ENCODE measurements around the gene TNS3. TPM values are rescaled to one million over a fixed set of nuclear protein-coding genes. Genes with fewer than 3 reads are reported as not detected.

The TNS3 gene
- total RNA-seq, 1 experiment from 2014 or later: 533 TPM

DNA sequence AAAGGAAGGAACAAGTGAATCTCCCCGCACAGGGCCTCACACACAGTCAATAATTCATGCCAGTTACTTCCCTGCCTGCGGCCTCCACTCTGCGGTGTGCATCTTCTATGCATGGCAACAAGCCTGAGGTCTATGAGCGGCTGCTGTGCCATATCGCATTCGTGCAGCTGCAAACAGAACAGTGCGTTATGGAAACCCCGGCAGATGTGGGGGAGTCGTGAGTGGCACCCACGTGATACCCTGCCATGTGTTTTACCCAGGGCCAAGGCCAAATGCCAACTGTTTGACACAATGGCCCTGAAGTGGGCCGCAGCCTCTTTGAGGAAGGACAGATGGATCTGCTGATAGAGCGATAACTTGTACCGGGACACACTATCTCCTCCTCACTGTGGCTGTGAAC, 13.4 kb downstream of the TNS3 start:
- no peaks in the 10 kb centered on the region for H3K27me3 ChIP-seq (ENCODE audit: control insufficient read depth, insufficient read depth, low read length)
- in situ Hi-C loops (cut with HindIII; ENCODE audit: low pct_unique_long_range_greater_than_20kb, low sequenced_read_pairs): no loop called here
- TF ChIP-seq, protein P1, sequence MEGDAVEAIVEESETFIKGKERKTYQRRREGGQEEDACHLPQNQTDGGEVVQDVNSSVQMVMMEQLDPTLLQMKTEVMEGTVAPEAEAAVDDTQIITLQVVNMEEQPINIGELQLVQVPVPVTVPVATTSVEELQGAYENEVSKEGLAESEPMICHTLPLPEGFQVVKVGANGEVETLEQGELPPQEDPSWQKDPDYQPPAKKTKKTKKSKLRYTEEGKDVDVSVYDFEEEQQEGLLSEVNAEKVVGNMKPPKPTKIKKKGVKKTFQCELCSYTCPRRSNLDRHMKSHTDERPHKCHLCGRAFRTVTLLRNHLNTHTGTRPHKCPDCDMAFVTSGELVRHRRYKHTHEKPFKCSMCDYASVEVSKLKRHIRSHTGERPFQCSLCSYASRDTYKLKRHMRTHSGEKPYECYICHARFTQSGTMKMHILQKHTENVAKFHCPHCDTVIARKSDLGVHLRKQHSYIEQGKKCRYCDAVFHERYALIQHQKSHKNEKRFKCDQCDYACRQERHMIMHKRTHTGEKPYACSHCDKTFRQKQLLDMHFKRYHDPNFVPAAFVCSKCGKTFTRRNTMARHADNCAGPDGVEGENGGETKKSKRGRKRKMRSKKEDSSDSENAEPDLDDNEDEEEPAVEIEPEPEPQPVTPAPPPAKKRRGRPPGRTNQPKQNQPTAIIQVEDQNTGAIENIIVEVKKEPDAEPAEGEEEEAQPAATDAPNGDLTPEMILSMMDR (IDR thresholded peaks at IDR 0.05): no peak
- no peak for TF ChIP-seq TCF7L2 (IDR thresholded peaks at IDR 0.05; ENCODE audit: low read depth, low read length)
- no peak; the same call in 1 of the 2 replicates for TF ChIP-seq POLR2AphosphoS5 (IDR thresholded peaks at IDR 0.05; ENCODE audit: low read depth, low read length)
- TF ChIP-seq, protein P2, sequence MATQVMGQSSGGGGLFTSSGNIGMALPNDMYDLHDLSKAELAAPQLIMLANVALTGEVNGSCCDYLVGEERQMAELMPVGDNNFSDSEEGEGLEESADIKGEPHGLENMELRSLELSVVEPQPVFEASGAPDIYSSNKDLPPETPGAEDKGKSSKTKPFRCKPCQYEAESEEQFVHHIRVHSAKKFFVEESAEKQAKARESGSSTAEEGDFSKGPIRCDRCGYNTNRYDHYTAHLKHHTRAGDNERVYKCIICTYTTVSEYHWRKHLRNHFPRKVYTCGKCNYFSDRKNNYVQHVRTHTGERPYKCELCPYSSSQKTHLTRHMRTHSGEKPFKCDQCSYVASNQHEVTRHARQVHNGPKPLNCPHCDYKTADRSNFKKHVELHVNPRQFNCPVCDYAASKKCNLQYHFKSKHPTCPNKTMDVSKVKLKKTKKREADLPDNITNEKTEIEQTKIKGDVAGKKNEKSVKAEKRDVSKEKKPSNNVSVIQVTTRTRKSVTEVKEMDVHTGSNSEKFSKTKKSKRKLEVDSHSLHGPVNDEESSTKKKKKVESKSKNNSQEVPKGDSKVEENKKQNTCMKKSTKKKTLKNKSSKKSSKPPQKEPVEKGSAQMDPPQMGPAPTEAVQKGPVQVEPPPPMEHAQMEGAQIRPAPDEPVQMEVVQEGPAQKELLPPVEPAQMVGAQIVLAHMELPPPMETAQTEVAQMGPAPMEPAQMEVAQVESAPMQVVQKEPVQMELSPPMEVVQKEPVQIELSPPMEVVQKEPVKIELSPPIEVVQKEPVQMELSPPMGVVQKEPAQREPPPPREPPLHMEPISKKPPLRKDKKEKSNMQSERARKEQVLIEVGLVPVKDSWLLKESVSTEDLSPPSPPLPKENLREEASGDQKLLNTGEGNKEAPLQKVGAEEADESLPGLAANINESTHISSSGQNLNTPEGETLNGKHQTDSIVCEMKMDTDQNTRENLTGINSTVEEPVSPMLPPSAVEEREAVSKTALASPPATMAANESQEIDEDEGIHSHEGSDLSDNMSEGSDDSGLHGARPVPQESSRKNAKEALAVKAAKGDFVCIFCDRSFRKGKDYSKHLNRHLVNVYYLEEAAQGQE (IDR thresholded peaks at IDR 0.05; ENCODE audit: insufficient read depth in 1 of 2, low read depth in 2 of 2, low read length in 1 of 2): no peak
- 0 out of 2 replicates have a peak, but pooled peaks cover 7% of the 10 kb centered on the region for H3K36me3 ChIP-seq (ENCODE audit: control insufficient read depth, insufficient read depth, low read length)
- no peak for ATAC-seq
- intact Hi-C loops (cut with micrococcal nuclease; ENCODE audit: unreplicated experiment): no loop called here
- H3K9me3 ChIP-seq (ENCODE audit: control insufficient read depth, insufficient read depth, low read depth, low read length): no peaks in the 10 kb centered on the region
- ChIA-PET POLR2A (interaction anchor here (0.6 kb wide), 1 partner anchor 65 kb away, joined by 11 read pairs; no protein-coding TSS in a partner anchor), CTCF (no interaction called here)
- no peak overlapping the region for H3K4me3 ChIP-seq (ENCODE audit: low read depth in 2 of 2, low read length in 2 of 2)
- H3K27ac ChIP-seq (ENCODE audit: low read length): peak overlapping the region; percentile 100
- peaks cover 91% of the 10 kb centered on the region for H3K4me1 ChIP-seq (ENCODE audit: control insufficient read depth, insufficient read depth, low read length)
- BruUV-seq (replicated peaks): no TSS peak
- DNase-seq (ENCODE audit: low read depth, low spot score): no peak

DNA sequence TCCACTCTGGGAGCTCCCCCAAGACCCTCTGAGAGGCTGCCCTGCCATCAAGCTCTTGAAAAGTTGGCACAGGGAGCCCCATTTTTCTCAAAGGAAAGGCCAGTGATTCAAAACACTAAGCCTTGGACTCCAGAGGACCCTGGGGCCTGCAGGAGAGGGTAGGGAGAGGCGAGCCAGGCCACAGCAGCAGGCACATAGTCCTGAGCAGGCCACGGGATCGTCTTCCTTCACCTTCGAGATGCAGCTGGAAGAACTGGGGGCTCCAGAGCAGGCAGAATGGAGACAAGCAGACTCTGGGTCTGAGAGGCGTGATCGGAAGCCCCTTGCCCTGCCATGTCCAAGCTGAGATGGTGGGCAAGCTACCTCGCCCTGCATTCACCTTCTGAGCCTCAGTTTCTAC, 13.9 kb downstream of the TNS3 start:
- POLR2A ChIA-PET: interaction anchor here (0.6 kb wide), 1 partner anchor 65 kb away, joined by 11 read pairs; no protein-coding TSS in a partner anchor
- Histone ChIP-seq H3K4me3 (ENCODE audit: low read depth in 2 of 2, low read length in 2 of 2) (no peak overlapping the region), H3K4me1 (ENCODE audit: control insufficient read depth, insufficient read depth, low read length) (peaks cover 91% of the 10 kb centered on the region), H3K27ac (ENCODE audit: low read length) (peak overlapping the region; percentile 100), H3K36me3 (ENCODE audit: control insufficient read depth, insufficient read depth, low read length) (0 out of 2 replicates have a peak, but pooled peaks cover 7% of the 10 kb centered on the region), H3K9me3 (ENCODE audit: control insufficient read depth, insufficient read depth, low read depth, low read length) (no peaks in the 10 kb centered on the region), H3K27me3 (ENCODE audit: control insufficient read depth, insufficient read depth, low read length) (no peaks in the 10 kb centered on the region)
- ATAC-seq (no peak), DNase-seq (ENCODE audit: low read depth, low spot score) (no peak)
- intact Hi-C loops (cut with micrococcal nuclease; ENCODE audit: unreplicated experiment): no loop called here
- in situ Hi-C loops (cut with HindIII; ENCODE audit: low pct_unique_long_range_greater_than_20kb, low sequenced_read_pairs): no loop called here
- BruUV-seq (replicated peaks): no TSS peak
- CTCF ChIA-PET: interaction anchor here (0.6 kb wide), 1 partner anchor 10 kb away, joined by 8 read pairs; no protein-coding TSS in a partner anchor
- TF ChIP-seq POLR2AphosphoS5 (IDR thresholded peaks at IDR 0.05; ENCODE audit: low read depth, low read length) (no peak; the same call in 1 of the 2 replicates), TCF7L2 (IDR thresholded peaks at IDR 0.05; ENCODE audit: low read depth, low read length) (no peak), SIN3A (IDR thresholded peaks at IDR 0.05; ENCODE audit: borderline replicate concordance, insufficient read depth, low read depth, low read length) (no peak)
- TF ChIP-seq, protein P2 (IDR thresholded peaks at IDR 0.05; ENCODE audit: insufficient read depth in 1 of 2, low read depth in 2 of 2, low read length in 1 of 2): no peak
- TF ChIP-seq, protein P1 (IDR thresholded peaks at IDR 0.05): no peak
